Superior temporal gyrus (tissue), 1 donor: ENCODE results near the gene SSU72.
A peak's percentile ranks its signal among the peaks of the same experiment; 100 is the strongest.
"Not testable (repeated sequence)": the region's sequence is repeated elsewhere in the genome, so short reads cannot be mapped to it uniquely, and the experiment has no call there.

Source experiments
- DNase-seq: peaks from one replicate; pipeline ENCODE4 v3.0.0-alpha.2; 2016; ENCODE audit errors: extremely low spot score

The SSU72 gene

GRCh38 chr1:1595341-1595740, 20.7 kb upstream of the SSU72 start:
- DNase-seq, result not testable (repeated sequence)

- DNase-seq, result no peak
Observed at GRCh38 chr1:1594602-1595260, 20.1 kb upstream of the SSU72 start.

- DNase-seq, result no peak
Observed at GRCh38 chr1:1593834-1594601, 19.4 kb upstream of the SSU72 start.

- DNase-seq, result no peak
Observed at GRCh38 chr1:1591452-1591851, 16.8 kb upstream of the SSU72 start.

- no peak for DNase-seq
Observed at GRCh38 chr1:1583347-1584010, 8.8 kb upstream of the SSU72 start.

GRCh38 chr1:1582585-1583346, 8.1 kb upstream of the SSU72 start:
- no peak for DNase-seq

GRCh38 chr1:1578371-1578940, 3.8 kb upstream of the SSU72 start:
- no peak for DNase-seq

- DNase-seq, result no peak
Observed at GRCh38 chr1:1577367-1578011, 2.8 kb upstream of the SSU72 start.

- DNase-seq, result peak; percentile 49
Observed at GRCh38 chr1:1573843-1574720, 581 bp downstream of the SSU72 start.

- no peak for DNase-seq
Observed at GRCh38 chr1:1569341-1569740, 5.3 kb downstream of the SSU72 start.

- peak; percentile 24 for DNase-seq
Observed at GRCh38 chr1:1567891-1568291, 6.8 kb downstream of the SSU72 start.

- DNase-seq, result no peak
Observed at GRCh38 chr1:1567152-1567875, 7.3 kb downstream of the SSU72 start.

GRCh38 chr1:1565340-1565739, 9.3 kb downstream of the SSU72 start:
- no peak for DNase-seq

- DNase-seq, result no peak
Observed at GRCh38 chr1:1564268-1564667, 10.4 kb downstream of the SSU72 start.

GRCh38 chr1:1563688-1564087, 11.0 kb downstream of the SSU72 start:
- DNase-seq, result no peak

- DNase-seq, result no peak
Observed at GRCh38 chr1:1562556-1563195, 12.0 kb downstream of the SSU72 start.

GRCh38 chr1:1561801-1562470, 12.7 kb downstream of the SSU72 start:
- DNase-seq, result no peak

GRCh38 chr1:1560178-1560577, 14.5 kb downstream of the SSU72 start:
- no peak for DNase-seq

- DNase-seq, result no peak
Observed at GRCh38 chr1:1559066-1559465, 15.6 kb downstream of the SSU72 start.
